GM18498 (cell line): ENCODE data around the gene HBZ.
"Not testable (repeated sequence)": the region's sequence is repeated elsewhere in the genome, so short reads cannot be mapped to it uniquely, and the experiment has no call there.

Experiments used
- ATAC-seq: cut with Tn5 transposase; IDR thresholded peaks from one replicate; pipeline ENCODE4 v1.9.1; 2021; ENCODE audit warnings: mild to moderate bottlenecking, moderate library complexity; ENCODE audit not compliant: unreplicated experiment

HBZ gene

DNA sequence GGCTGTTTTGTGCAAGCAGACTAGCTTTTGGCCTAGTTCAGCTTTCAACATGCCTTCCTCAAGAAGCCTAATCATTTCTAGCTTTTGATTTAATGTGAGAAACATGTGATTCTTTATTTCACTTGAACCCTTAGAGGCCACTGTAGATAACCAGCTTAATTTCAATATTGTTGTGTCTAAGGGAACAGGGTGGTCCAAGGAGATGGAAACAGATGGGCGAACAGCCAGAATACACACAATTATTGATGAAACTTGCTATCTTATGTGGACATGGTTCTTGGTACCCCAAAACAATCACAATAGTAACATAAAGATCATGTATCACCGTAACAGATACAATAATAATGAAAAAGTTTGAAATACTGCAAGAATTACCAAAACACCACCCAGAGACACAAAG lies 18.7 kb upstream of the HBZ start:
- ATAC-seq, result no peak

DNA sequence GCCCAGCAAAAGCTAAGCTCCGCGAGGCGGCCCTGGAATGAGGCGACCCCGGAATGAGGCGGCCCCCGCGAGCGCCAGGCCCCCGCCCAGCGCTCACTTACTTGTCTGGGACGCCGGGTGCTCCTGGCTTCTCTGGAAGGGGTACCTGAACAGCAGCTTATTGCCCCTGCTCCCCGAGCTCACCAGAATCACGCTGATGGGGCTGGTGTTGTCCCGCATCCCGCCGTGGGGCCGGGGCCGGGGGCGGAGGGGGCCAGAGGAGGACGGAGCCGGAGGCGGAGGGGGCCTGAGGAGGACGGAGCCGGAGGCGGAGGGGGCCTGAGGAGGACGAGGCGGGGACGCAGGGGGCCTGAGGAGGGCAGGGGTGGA lies 14.4 kb upstream of the HBZ start:
- no peak for ATAC-seq

DNA sequence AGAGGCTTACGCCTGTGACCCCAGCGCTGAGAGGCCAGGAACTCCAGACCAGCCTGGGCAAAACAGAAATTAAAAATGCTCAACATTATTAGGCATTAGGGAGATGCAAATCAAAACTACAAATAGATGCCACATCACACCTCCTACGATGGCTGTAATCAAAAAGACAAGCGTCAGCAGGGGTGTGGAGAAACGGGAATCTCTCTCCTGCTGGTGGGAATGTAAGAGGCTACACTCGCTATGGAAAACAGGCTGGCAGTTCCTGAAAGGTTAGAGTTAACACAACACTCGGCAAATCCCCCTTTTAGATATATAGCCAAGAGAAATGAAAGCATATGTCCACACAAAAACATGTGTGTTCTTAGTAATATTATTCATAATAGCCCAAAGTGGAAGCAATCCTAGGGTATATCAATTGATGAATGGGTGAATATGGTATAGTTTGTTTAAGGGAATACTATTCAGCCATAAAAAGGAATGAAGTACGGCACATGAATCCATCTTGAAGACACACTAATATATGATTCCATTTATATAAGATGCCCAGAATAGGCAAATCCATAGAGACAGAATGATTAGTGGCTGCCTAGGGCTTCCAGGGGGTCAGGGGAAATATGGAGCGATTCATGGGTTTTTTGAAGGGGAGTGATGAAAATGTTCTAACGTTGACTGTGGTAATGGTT lies 12.1 kb upstream of the HBZ start:
- no peak for ATAC-seq

DNA sequence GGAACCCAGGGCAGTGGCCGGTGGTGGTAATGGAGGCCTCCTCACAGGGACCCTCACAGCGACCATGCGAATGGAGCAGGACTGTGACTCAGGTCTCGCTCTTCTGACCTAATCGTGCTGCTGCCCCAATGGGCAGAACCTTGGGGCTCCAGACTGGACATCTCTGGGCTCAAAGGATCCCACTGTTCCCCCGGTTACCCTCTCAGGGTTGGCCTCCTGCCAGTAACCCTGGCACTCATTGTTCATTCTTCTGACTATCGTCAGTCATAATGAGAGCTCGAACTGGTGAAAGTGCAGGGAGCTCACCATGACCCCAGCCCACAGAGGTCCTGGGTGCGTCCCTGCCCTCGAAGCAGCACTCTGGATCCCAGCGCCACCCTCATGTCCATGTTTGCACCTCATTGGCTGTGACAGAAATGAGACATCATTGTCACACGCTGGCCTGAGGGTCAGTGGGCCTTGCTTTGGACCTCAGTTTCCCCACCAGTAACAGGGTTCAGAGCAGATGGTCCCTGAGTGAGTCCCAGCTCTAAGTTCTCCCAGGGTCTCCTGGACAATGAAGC lies 10.0 kb upstream of the HBZ start:
- no peak for ATAC-seq

DNA sequence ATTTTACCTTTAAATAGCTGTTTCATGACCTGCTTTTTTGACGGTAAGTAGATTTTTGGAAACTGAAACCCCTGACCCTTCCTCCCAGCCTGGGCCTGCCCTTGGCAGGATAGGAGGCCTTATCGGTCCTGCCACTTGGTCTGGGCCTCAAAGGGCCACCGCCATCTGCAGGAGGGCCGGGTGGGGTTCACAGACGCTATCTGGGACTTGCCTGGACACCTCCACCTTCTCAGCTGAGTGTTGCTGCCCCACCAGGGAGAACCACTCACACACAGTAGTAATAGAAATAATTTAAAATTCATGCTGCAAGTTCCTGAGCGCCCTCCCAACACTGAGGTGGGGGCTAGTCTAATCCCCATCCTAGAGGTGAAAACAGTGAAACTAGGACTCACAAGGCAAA lies 9.4 kb upstream of the HBZ start:
- ATAC-seq, result no peak

DNA sequence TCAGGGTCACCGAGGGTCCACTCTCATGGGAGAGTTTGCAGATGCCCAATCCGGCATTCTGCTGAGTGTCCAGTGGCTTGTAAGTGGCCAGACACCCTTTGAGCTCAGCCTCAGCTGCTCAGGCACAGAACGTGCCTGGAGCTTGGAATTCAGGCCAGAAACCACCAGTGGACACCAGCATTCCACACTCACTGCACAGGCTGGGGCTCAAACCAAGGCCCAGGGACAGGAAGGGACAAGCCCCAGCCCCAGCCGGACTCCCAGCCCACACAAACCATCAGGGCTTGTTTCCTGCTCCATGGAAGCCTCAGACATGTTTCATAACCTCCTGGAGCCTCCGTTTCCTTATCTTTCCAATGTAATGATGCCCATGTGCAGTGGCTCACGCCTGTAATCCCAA lies 9.0 kb upstream of the HBZ start:
- ATAC-seq, result no peak

DNA sequence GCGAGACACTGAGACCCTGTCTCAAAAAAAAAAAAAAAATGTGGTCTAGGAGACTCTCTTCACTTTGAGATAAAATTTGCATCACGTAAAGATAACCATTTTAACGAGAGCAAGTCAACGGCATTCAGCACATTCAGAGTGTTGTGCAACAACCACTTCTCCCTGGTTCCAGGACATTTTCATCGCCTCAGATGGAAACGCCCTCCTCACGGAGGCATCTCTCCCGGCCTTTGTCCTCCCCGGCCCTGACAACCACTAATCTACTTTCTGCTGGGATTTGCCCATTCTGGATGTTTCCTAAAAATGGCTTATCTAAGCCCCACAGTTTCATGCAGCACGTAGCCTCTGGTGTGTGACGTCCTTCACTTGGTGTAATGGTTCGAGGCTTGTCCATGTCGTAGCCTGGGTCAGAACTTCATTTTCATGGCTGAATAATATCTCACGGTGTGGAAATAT lies 7.6 kb upstream of the HBZ start:
- no peak for ATAC-seq

DNA sequence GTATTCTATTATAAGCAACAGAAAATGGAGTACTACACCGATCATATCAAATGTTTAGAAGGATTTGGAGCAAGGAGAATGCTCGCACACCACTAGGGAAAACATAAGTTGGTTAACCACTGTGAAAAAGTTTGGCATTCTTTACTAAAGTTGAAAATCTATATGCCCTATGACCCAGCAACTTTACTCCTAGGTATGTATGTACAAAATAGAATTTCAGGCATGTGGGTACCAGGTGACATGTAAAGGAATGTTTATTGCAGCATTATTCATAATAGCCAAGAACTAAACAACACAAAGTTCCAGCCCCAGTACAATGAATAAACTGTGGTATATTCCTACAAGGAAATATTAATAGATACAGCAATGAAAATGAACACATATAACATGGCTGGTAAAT lies 5.8 kb upstream of the HBZ start:
- no peak for ATAC-seq

DNA sequence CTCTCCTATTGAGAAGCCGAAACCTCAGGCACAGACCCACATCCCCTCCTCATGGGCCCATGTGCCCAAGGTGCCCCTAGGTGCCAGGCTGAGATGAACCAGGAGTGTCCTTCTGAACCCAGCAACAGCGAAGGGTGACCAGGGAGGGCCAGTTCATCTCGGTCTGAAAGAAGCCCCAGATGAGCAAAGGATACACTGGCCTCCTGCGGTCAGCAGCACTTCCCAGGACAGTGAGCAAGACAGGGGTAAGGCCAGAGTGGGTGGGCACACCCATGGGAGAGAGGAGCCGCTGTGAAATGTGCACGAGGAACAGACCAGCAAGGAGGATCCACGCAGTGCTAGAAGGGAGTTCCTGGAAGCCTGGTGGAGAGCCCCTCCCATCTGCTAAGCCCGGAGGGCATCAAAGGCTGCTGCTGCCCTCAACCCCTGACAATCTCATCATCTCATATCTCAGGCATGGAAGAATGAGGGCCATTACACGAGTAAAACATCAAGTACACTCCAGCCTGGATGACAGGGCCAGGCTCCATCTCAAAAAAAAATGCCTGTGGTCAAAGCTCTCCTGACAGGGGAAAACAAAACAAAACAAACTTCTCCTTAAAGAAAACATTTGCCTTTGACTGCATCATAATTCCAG lies 3.3 kb upstream of the HBZ start:
- no peak for ATAC-seq

DNA sequence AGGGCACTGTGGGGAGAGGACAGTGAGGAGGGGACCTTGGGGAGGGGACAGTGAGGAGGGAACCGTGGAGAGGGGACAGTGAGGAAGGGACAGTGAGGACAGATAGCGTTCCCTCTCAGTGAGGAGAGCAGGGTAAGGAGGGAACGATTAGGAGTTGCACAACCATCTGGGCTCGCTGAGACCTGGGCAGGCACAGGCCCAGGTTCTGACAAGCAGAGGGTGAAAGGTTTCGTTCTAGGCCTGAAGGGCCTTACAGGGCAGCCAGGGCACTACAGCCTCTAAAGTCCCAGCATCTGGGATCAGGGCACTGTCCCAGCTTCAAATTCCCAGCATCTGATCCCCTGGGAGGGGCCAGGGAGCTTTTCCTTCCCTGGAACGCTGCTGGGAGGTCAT lies 681 bp downstream of the HBZ start:
- ATAC-seq, result not testable (repeated sequence)

DNA sequence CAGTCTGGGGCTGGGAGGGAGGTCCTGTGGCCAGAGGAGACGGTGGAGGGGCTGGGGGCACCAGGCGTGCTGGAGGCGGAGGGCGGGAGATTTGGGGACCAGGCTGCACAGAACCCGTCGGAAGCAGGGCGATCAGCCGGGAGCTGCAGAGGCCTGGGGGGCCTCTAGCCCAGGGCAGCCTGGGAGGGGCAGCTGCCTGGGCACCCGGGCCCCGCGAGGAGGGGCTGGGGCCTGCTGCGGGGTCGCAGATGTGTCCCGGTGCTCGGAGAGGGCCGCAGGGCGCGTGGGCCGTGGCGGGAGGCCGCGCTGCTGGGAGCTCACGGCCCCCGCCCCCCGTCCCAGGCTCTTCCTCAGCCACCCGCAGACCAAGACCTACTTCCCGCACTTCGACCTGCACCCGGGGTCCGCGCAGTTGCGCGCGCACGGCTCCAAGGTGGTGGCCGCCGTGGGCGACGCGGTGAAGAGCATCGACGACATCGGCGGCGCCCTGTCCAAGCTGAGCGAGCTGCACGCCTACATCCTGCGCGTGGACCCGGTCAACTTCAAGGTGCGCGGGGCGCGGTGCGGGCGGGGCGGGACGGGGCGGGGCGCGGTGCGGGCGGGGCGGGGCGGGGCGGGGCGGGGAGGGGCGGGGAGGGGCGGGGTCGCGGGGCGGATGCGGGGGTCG lies 1.2 kb downstream of the HBZ start:
- not testable (repeated sequence) for ATAC-seq

DNA sequence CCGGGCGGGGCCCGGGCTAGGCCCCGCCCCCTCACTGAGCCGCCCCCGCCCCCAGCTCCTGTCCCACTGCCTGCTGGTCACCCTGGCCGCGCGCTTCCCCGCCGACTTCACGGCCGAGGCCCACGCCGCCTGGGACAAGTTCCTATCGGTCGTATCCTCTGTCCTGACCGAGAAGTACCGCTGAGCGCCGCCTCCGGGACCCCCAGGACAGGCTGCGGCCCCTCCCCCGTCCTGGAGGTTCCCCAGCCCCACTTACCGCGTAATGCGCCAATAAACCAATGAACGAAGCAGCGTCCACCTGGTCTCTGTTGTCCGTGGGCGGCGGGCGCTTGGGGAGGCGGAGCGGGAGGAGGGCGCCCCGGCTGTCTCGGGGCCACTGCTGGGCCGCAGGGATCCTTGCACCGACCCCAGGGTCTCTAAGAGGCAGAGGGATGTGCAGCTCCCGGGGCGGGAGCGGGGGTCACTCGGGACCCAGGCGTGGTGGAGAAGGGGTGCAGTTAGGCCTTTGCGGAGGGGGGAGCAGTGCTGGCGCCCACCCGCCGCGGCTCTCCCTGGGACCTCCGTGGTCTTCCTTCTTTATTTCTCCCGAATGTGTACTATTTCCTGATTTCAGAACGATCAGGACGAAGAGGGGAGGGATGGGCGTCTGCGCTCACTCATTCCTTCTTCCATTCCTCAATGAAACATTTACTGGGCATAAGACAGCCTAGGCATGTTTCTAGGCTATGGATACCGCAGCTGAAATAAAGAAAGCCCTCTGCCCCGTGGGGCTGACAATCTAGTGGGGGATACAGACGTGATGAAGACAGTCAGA lies 2.0 kb downstream of the HBZ start:
- no peak for ATAC-seq

DNA sequence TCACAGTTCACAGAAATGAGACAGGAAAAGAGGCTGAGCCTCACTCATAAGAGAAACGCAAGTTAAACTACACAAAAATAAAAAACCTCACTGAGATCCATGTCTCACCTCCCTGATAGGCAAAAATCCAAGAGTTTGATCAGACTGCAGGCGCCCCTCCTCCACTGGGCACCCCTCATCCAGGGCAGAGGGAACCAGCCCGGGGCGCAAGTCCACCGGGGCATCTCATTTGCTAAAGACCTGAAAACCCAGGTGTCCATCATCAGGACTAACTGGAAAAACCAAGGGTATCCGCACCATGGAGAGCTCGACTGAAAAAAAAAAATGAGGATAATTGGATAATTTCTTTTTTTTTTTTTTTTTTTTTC lies 2.6 kb downstream of the HBZ start:
- ATAC-seq, result no peak

DNA sequence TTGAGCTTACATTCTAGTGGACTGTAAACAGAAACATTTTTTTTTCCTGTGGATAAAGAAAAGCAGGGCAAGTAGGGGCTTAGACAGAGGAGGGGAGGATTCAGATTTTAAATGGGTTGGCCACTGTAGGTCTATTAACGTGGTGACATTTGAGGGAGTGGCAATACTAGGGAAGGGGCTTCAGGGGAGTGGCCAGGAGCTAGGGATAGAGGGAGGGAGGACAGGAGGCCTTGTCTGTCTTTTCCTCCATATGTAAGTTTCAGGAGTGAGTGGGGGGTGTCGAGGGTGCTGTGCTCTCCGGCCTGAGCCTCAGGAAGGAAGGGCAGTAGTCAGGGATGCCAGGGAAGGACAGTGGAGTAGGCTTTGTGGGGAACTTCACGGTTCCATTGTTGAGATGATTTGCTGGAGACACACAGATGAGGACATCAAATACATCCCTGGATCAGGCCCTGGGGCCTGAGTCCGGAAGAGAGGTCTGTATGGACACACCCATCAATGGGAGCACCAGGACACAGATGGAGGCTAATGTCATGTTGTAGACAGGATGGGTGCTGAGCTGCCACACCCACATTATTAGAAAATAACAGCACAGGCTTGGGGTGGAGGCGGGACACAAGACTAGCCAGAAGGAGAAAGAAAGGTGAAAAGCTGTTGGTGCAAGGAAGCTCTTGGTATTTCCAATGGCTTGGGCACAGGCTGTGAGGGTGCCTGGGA lies 6.8 kb downstream of the HBZ start:
- no peak for ATAC-seq

DNA sequence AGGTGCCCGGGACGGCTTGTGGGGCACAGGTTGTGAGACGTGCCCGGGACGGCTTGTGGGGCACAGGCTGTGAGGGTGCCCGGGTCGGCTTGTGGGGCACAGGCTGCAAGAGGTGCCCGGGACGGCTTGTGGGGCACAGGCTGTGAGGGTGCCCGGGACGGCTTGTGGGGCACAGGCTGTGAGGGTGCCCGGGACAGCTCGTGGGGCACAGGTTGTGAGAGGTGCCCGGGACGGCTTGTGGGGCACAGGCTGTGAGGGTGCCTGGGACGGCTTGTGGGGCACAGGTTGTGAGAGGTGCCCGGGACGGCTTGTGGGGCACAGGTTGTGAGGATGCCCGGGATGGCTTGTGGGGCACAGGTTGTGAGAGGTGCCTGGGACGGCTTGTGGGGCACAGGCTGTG lies 7.8 kb downstream of the HBZ start:
- not testable (repeated sequence) for ATAC-seq

DNA sequence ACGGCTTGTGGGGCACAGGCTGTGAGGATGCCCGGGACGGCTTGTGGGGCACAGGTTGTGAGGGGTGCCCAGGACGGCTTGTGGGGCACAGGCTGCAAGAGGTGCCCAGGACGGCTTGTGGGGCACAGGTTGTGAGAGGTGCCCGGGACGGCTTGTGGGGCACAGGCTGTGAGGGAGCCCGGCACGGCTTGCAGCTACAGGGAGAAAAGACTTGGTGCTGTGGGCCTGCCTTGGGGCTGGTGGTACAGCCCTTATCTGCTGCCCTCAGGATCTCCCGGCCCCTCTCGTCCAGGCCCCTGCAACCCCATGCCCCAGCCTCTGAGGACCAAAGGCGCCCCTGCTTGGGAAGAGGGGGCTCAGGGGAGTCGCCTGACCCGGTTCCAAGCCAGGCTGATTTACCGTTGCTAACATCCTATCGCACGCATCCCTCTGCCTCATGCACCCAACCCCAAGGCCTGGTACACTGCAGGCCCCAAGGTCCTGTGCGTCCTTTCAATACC lies 8.3 kb downstream of the HBZ start:
- ATAC-seq, result no peak

DNA sequence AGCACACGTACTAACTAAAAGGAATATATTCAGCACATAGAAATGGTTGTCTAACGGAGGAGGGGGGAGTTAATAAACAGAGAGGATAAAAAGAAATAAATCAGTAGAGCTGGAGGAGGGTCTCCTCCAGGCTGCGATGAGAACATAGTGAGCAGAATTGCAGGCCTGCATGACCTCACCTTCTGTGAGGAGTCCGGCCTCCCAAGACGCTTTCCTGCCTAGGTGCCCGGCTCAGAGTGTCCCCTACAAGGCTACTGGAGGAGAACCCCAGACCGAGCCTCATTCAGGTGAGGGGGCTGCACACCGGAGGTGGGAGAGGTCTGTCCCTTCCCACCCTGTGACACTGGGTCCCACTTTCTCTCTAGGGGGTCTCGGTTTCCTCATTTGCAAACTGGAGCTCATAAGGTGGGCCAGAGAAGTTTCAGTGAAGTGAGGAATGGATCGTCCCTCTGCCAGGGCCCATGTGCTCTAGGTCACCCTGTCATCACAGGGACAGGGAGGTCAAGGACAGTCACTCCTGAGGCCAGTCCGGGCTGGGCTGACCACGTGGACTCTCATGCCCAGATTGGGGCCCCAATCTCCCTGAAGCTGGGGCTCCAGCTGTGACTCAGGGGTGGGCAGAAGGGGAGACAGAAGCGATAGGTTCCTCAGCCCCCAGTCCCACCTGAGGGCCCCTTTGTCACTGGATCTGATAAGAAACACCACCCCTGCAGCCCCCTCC lies 10.0 kb downstream of the HBZ start:
- no peak for ATAC-seq

DNA sequence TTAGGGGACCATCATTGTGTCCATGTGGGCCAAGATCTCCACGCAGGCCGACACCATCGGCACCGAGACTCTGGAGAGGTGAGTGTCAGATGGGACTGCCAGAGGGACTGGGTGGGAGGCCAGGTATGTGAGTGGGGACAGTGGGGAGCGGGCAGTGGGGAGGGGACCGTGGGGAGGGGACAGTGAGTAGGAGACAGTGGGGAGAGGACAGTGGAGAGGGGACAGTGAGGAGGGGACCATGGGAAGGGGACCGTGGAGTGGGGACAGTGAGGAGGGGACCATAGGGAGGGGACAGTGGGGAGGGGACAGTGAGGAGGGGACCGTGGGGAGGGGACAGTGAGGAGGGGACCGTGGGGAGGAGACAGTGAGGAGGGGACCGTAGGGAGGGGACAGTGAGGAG lies 10.7 kb downstream of the HBZ start:
- ATAC-seq, result not testable (repeated sequence)

DNA sequence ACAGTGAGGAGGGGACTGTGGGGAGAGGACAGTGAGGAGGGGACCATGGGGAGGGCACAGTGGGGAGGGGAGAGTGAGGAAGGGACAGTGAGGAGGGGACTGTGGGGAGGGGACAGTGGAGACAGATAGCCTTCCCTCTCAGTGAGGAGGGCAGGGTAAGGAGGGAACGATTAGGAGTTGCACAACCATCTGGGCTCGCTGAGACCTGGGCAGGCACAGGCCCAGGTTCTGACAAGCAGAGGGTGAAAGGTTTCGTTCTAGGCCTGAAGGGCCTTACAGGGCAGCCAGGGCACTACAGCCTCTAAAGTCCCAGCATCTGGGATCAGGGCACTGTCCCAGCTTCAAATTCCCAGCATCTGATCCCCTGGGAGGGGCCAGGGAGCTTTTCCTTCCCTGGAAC lies 11.3 kb downstream of the HBZ start:
- not testable (repeated sequence) for ATAC-seq
